Measurements from ENCODE around the gene PLCL2.

GRCh38 chr3:16990163-16990562, 105.4 kb downstream of the PLCL2 start:
- TF ChIP-seq ZFX (IDR thresholded peaks at IDR 0.05; ENCODE audit: borderline replicate concordance): no peak
- no peak for TF ChIP-seq CTCF (IDR thresholded peaks at IDR 0.05)
